WERI-Rb-1 (cell line): ENCODE results near the gene MSANTD1.

Experiments used
- DNase-seq: peaks from one replicate; pipeline ENCODE4 v3.0.0-alpha.2; 2020
- H3K27ac ChIP-seq: fragments of 250-450 bp; sonication (Bioruptor Pico); 2 replicates; pipeline ENCODE4 v1.5.1; 2020; ENCODE audit warnings: mild to moderate bottlenecking, moderate library complexity
- H3K27me3 ChIP-seq: fragments of 250-450 bp; sonication (Bioruptor Pico); 2 replicates; pipeline ENCODE4 v1.5.1; 2021; ENCODE audit warnings: mild to moderate bottlenecking, low read depth, moderate library complexity; ENCODE audit not compliant: insufficient read depth, severe bottlenecking
- H3K36me3 ChIP-seq: fragments of 250-450 bp; sonication (Bioruptor Pico); 2 replicates; pipeline ENCODE4 v1.5.1; 2020; ENCODE audit warnings: mild to moderate bottlenecking, moderate library complexity
- H3K4me3 ChIP-seq: 2 replicates; pipeline ENCODE4 v1.5.1; 2011; ENCODE audit warnings: low read depth, mild to moderate bottlenecking, control low read depth, low read length
- H3K9me3 ChIP-seq: fragments of 250-450 bp; sonication (Bioruptor Pico); 2 replicates; pipeline ENCODE4 v1.5.1; 2021; ENCODE audit warnings: mild to moderate bottlenecking, moderate library complexity; ENCODE audit not compliant: severe bottlenecking
- TF ChIP-seq, protein P1 (sequence below): IDR thresholded peaks from 2 replicates; pipeline ENCODE4 v1.5.1; 2011; ENCODE audit warnings: low read depth, mild to moderate bottlenecking, control low read depth, inconsistent platforms, low read length

The MSANTD1 gene

DNA sequence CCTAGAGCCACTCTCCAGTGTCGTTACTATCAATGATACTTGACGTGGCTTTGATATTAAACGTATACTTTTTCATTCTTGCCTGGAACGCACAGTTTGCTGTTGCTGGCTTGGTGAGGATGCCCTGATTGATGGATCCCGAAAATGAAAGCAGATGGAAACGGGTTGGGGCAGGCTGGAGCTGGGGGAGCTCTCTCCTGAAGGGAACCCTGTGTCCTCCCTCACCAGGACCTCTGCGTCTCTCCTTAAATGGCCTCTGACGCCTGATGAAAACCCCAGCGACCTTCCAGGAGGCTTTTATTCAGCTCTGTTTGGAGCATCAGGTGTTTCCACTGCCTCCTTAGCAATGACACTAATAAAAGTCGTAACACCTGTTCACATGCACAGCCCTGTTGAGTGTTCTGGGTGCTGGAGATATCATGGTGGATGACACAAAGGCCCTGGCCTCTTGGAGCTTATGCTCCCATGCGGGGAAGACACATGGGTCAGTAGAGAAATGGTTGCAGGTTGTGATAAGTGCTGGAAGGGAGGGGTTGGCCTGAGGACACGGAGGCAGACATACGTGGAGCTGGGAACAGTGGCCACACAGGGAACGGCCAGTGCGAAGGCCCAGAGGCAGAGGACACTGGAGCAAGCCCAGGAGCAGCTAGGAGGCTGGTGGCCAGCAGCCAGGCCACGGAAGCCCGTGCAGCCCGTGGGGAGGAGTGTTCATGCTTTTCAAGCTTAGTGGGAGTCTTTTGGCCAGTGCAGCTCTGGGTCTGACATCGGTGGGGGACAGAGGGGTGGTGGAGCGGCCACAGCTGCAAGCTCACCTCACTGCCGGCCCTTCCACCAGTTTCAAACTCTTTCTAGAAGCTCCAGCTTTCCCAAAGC is 7.5 kb downstream of the MSANTD1 start:
- Histone ChIP-seq H3K9me3 (no peaks in the 10 kb centered on the region), H3K4me3 (no peak overlapping the region), H3K36me3 (no peaks in the 10 kb centered on the region), H3K27ac (no peak overlapping the region), H3K27me3 (no peaks in the 10 kb centered on the region)
- TF ChIP-seq, protein P1, sequence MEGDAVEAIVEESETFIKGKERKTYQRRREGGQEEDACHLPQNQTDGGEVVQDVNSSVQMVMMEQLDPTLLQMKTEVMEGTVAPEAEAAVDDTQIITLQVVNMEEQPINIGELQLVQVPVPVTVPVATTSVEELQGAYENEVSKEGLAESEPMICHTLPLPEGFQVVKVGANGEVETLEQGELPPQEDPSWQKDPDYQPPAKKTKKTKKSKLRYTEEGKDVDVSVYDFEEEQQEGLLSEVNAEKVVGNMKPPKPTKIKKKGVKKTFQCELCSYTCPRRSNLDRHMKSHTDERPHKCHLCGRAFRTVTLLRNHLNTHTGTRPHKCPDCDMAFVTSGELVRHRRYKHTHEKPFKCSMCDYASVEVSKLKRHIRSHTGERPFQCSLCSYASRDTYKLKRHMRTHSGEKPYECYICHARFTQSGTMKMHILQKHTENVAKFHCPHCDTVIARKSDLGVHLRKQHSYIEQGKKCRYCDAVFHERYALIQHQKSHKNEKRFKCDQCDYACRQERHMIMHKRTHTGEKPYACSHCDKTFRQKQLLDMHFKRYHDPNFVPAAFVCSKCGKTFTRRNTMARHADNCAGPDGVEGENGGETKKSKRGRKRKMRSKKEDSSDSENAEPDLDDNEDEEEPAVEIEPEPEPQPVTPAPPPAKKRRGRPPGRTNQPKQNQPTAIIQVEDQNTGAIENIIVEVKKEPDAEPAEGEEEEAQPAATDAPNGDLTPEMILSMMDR: no peak
- no peak for DNase-seq

GRCh38 chr4:3257103-3257555 is 8.2 kb downstream of the MSANTD1 start:
- H3K36me3 ChIP-seq: no peaks in the 10 kb centered on the region
- H3K27me3 ChIP-seq: no peaks in the 10 kb centered on the region
- H3K9me3 ChIP-seq: no peaks in the 10 kb centered on the region
- DNase-seq: peak; percentile 5
- no peak overlapping the region for H3K27ac ChIP-seq
- no peak overlapping the region for H3K4me3 ChIP-seq
- TF ChIP-seq, protein P1: no peak

DNA sequence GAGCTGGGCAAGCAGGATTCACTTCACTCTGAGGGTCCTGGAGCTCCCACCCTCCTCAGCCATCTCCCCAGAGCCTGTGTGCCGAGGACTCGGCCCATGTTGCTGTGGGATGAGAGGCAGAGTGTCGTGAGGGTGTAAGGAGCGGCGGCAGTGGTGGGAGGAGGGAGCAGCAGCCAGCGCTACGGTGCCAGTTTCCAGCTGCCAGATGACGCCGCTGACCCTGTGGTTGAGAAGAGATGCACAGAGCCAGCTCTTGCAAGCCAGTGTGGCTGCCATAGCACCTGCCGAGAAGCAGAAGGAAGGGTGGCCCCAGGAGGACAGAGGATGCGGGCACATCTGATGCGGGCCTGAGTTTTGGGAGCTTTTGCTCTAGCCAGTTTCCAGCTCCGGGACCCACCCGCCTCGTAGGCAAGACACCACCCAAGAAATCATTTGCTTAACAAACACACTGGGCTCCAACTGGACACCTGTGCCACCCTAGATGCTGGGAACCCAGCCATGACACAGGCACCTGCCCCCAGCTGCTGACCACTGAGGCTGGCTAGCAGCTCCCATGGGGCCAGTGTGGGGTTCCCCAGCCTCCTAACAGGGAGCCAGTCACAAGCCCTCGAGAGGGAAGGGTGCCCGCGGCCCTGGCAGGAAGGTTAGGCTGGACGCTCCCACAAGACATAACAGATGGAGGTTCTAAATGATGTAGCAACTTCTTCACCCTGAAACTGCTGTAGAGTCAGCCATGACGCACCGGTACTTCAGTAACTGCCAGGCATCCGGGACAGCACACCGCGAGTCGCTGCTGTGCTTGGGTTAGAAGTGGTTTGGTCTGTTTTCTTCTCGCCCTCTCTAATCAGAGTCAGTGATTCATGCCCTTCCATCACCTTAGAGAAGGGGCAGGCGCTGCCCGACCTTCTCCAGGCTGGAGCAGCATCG is 8.9 kb downstream of the MSANTD1 start:
- no peak overlapping the region for H3K27ac ChIP-seq
- H3K36me3 ChIP-seq: no peaks in the 10 kb centered on the region
- TF ChIP-seq, protein P1: no peak
- peak; percentile 5 for DNase-seq
- no peaks in the 10 kb centered on the region for H3K9me3 ChIP-seq
- no peaks in the 10 kb centered on the region for H3K27me3 ChIP-seq
- no peak overlapping the region for H3K4me3 ChIP-seq

GRCh38 chr4:3261411-3262207 is 12.7 kb downstream of the MSANTD1 start:
- peak; percentile 6 for DNase-seq
- Histone ChIP-seq H3K9me3 (no peaks in the 10 kb centered on the region), H3K36me3 (no peaks in the 10 kb centered on the region), H3K27ac (no peak overlapping the region), H3K27me3 (no peaks in the 10 kb centered on the region), H3K4me3 (no peak overlapping the region)
- TF ChIP-seq, protein P1: no peak

DNA sequence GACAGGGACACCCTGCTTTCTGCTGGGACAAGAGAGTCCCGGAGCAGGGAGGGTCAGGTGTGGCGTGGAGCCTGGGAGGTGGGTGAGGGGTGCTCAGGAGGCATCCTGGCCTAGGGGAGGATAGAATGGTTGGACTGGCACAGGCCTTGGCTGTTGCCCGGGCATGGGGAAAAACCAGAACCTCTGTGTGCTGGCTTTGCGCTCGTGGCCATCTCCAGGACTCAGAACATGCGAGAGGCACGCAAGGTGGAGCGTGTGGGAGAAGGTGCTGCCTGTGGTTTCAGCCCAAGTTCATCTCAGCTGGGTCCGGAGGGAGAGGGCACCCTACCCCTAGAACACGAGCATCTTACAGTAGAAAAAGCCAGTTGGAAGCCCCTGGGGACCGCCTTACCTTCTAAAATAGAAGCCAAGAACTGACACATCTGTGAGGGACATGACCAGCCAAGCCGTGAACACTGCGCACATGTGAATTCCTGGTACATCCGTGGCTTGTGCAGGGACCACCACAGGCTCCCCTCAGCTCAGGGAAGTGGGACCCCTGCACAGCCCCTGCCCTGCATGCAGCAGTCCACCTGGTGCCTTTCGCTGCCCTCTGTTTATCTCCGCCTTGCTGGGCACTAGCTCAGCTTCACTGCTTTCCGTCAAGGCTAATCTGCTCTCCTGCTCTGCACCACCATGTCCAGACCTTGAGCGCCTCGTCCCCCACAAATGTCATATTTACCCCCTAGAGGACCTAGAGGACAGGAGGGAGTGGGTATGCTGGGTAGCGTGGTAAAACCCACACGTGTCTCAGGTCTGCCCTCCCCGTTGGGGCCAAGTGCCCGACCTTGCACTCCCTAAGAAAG is 13.5 kb downstream of the MSANTD1 start:
- Histone ChIP-seq H3K36me3 (no peaks in the 10 kb centered on the region), H3K27me3 (no peaks in the 10 kb centered on the region), H3K9me3 (no peaks in the 10 kb centered on the region), H3K27ac (no peak overlapping the region), H3K4me3 (no peak overlapping the region)
- TF ChIP-seq, protein P1: no peak
- peak; percentile 3 for DNase-seq
